ENCODE measurements around the gene FFAR1.

The FFAR1 gene

GRCh38 chr19:35397064-35397463, 49.4 kb downstream of the FFAR1 start:
- Mint-ChIP-seq H3K27me3 (peaks cover 2% of the 10 kb centered on the region), H3K4me1 (ENCODE audit: low read depth) (peaks cover 2% of the 10 kb centered on the region), H3K27ac (no peak overlapping the region), H3K4me3 (no peak overlapping the region), H3K36me3 (no peaks in the 10 kb centered on the region), H3K9me3 (ENCODE audit: low read depth) (no peaks in the 10 kb centered on the region)
